GM19351 (cell line): ENCODE results near the gene SLC8A1.
A peak's percentile ranks its signal among the peaks of the same experiment; 100 is the strongest.

ENCODE experiments used
- ATAC-seq: cut with Tn5 transposase; IDR thresholded peaks from one replicate; pipeline ENCODE4 v1.9.1; 2021; ENCODE audit warnings: mild to moderate bottlenecking, moderate library complexity; ENCODE audit not compliant: unreplicated experiment

The SLC8A1 gene

GRCh38 chr2:40363231-40363630 is 88.7 kb downstream of the SLC8A1 start:
- no peak for ATAC-seq

- ATAC-seq: no peak
Measured at GRCh38 chr2:40361478-40361877, 90.4 kb downstream of the SLC8A1 start.

- ATAC-seq: peak; percentile 49
Measured at GRCh38 chr2:40360652-40361051, 91.2 kb downstream of the SLC8A1 start.

GRCh38 chr2:40359811-40360210 is 92.1 kb downstream of the SLC8A1 start:
- ATAC-seq: no peak

GRCh38 chr2:40358783-40359182 is 93.1 kb downstream of the SLC8A1 start:
- no peak for ATAC-seq

GRCh38 chr2:40357667-40358066 is 94.2 kb downstream of the SLC8A1 start:
- ATAC-seq: no peak

- ATAC-seq: no peak
Measured at GRCh38 chr2:40355451-40355850, 96.4 kb downstream of the SLC8A1 start.

GRCh38 chr2:40353231-40353630 is 98.7 kb downstream of the SLC8A1 start:
- no peak for ATAC-seq

- ATAC-seq: no peak
Measured at GRCh38 chr2:40352703-40353099, 99.2 kb downstream of the SLC8A1 start.

GRCh38 chr2:40352041-40352702 is 99.7 kb downstream of the SLC8A1 start:
- ATAC-seq: no peak

- no peak for ATAC-seq
Measured at GRCh38 chr2:40348665-40349064, 103.2 kb downstream of the SLC8A1 start.

GRCh38 chr2:40348038-40348437 is 103.9 kb downstream of the SLC8A1 start:
- ATAC-seq: no peak

GRCh38 chr2:40346535-40347354 is 105.1 kb downstream of the SLC8A1 start:
- ATAC-seq: peak; percentile 80

- ATAC-seq: no peak
Measured at GRCh38 chr2:40344364-40344763, 107.5 kb downstream of the SLC8A1 start.

- ATAC-seq: no peak
Measured at GRCh38 chr2:40343902-40344301, 108.0 kb downstream of the SLC8A1 start.

GRCh38 chr2:40341198-40341597 is 110.7 kb downstream of the SLC8A1 start:
- no peak for ATAC-seq

GRCh38 chr2:40339026-40339425 is 112.9 kb downstream of the SLC8A1 start:
- no peak for ATAC-seq

- no peak for ATAC-seq
Measured at GRCh38 chr2:40332191-40332826, 119.6 kb downstream of the SLC8A1 start.

- no peak for ATAC-seq
Measured at GRCh38 chr2:40330096-40330495, 121.8 kb downstream of the SLC8A1 start.

- ATAC-seq: no peak
Measured at GRCh38 chr2:40329739-40330030, 122.2 kb downstream of the SLC8A1 start.

GRCh38 chr2:40325116-40325515 is 126.8 kb downstream of the SLC8A1 start:
- no peak for ATAC-seq

- no peak for ATAC-seq
Measured at GRCh38 chr2:40324656-40325055, 127.2 kb downstream of the SLC8A1 start.
